Tibial nerve (tissue), 4 donors: Measurements from ENCODE around the gene AMELX. TPM values are rescaled to one million over a fixed set of nuclear protein-coding genes. Genes with fewer than 3 reads are reported as not detected.

Source experiments
- DNase-seq, 2 donors: peaks; one replicate each; pipeline ENCODE4 v3.0.0-alpha.2; 2019; ENCODE audit warnings: low spot score in 2 of 2
- H3K27ac ChIP-seq, 4 donors: fragments of 200-600 bp; sonication (generic) in 3 of 4; one replicate each; pipeline ENCODE4 v1.5.1; 2017 to 2019; ENCODE audit warnings: mild to moderate bottlenecking in 1 of 4
- H3K27me3 ChIP-seq, 2 donors: fragments of 200-600 bp; sonication (generic) in 1 of 2; one replicate each; pipeline versions ENCODE4 v1.5.1 to v1.6.0; 2017 to 2019
- H3K36me3 ChIP-seq, 3 donors: fragments of 200-600 bp; sonication (generic); one replicate each; pipeline ENCODE4 v1.5.1; 2018 to 2019
- H3K4me1 ChIP-seq, 4 donors: fragments of 200-600 bp; sonication (generic) in 3 of 4; one replicate each; pipeline ENCODE4 v1.5.1; 2017 to 2019
- H3K4me3 ChIP-seq, 4 donors: fragments of 200-600 bp; sonication (generic) in 3 of 4; one replicate each; pipeline ENCODE4 v1.5.1; 2017 to 2019; ENCODE audit warnings: mild to moderate bottlenecking in 1 of 4, moderate library complexity in 1 of 4
- H3K9me3 ChIP-seq, 4 donors: fragments of 200-600 bp; sonication (generic) in 3 of 4; one replicate each; pipeline ENCODE4 v1.5.1; 2017 to 2019
- EP300 ChIP-seq, 2 donors: sonication (generic); formaldehyde crosslinking; IDR thresholded peaks; one replicate each; pipeline ENCODE4 v1.6.1; 2017; ENCODE audit warnings: antibody characterized with exemption in 2 of 2, mild to moderate bottlenecking in 1 of 2
- POLR2A ChIP-seq, 2 donors: fragments of 450-650 bp; IDR thresholded peaks; one replicate each; pipeline ENCODE4 v1.6.1; 2017; ENCODE audit warnings: antibody characterized with exemption in 2 of 2, mild to moderate bottlenecking in 2 of 2, moderate library complexity in 2 of 2
- WGBS, 2 donors: methylation state at CpG; one replicate each; pipeline ENCODE4 v1.1.5; 2018; 5-methylcytosine and 5-hydroxymethylcytosine counted together
- total RNA-seq, 4 donors: library from RNA; depleted of rRNA; stranded (reverse); fragments of >200 nt; gene quantifications; one replicate each; pipeline ENCODE4 v1.1.0, GENCODE V29; 2016
- TF ChIP-seq, protein P1 (sequence below), 5 experiments: fragments of 200-600 bp in 3 of 5; fragments of 450-650 bp in 2 of 5; sonication (generic) in 3 of 5; IDR thresholded peaks; one replicate each; pipeline ENCODE4 v1.5.1; 2016 to 2019; ENCODE audit warnings: antibody characterized with exemption in 5 of 5, mild to moderate bottlenecking in 3 of 5, moderate library complexity in 2 of 5

The AMELX gene
- total RNA-seq, 4 donors from 2014 or later: not detected

DNA sequence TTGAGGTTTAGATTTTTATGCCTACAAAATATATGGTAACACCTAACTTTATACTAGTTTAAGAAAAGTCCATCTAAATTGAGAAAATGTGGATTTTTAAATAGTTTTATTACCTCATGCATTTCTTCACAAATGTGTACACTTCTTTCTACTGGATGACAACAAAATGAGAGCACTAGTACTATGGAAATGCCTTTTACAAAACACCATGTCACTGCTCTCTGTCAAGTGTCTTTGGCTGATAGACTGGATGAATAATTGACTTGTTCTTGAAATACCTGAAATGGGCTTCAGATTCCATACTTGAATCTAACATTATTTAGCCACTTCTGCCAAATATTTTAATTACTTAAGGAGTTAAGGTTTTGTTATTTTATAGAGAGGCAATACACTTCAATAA lies 49.5 kb downstream of the AMELX start:
- Histone ChIP-seq H3K9me3 (no peaks in the 10 kb centered on the region), H3K36me3 (no peaks in the 10 kb centered on the region), H3K27me3 (no peaks in the 10 kb centered on the region), H3K4me1 (peaks cover 0 to 3% (median 0%) of the 10 kb centered on the region in 4 donors), H3K27ac (no peak overlapping the region), H3K4me3 (no peak overlapping the region)
- TF ChIP-seq POLR2A (IDR thresholded peaks at IDR 0.05) (no peak), EP300 (IDR thresholded peaks at IDR 0.05) (no peak)
- TF ChIP-seq, protein P1, sequence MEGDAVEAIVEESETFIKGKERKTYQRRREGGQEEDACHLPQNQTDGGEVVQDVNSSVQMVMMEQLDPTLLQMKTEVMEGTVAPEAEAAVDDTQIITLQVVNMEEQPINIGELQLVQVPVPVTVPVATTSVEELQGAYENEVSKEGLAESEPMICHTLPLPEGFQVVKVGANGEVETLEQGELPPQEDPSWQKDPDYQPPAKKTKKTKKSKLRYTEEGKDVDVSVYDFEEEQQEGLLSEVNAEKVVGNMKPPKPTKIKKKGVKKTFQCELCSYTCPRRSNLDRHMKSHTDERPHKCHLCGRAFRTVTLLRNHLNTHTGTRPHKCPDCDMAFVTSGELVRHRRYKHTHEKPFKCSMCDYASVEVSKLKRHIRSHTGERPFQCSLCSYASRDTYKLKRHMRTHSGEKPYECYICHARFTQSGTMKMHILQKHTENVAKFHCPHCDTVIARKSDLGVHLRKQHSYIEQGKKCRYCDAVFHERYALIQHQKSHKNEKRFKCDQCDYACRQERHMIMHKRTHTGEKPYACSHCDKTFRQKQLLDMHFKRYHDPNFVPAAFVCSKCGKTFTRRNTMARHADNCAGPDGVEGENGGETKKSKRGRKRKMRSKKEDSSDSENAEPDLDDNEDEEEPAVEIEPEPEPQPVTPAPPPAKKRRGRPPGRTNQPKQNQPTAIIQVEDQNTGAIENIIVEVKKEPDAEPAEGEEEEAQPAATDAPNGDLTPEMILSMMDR (IDR thresholded peaks at IDR 0.05): no peak
- no peak for DNase-seq

DNA sequence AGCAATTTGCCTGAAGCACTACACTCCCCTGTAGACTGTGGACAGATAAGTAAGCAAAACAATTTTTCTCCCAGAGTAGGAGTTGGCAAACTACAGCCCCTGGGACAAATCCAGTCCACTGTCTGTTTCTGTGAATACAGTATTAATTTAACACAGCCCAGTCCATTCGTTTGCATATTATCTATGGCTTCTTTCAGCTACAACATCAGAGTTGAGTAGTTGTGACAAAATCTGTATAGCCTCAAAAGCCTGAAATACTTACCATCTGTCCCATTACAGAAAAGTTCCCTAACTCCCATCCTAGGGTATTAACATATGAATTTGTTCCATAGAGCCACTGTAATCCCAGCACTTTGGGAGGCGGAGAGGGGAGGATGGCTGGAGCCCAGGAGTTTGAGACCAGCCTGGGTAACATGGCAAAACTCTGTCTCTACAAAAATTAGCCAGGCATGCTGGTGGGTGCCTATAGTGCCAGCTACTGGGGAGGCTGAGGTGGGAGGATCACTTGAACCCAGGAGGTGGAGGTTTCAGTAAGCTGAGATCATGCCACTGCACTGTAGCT lies 53.0 kb downstream of the AMELX start:
- H3K27me3 ChIP-seq: no peaks in the 10 kb centered on the region
- H3K4me1 ChIP-seq: peaks cover 0 to 3% (median 0%) of the 10 kb centered on the region in 4 donors
- H3K4me3 ChIP-seq: no peak overlapping the region
- H3K9me3 ChIP-seq: no peaks in the 10 kb centered on the region
- 56 to 57% methylated on average over 2 of the region's 2 CpGs for WGBS, 2 donors
- DNase-seq: no peak
- no peaks in the 10 kb centered on the region for H3K36me3 ChIP-seq
- no peak overlapping the region for H3K27ac ChIP-seq
- TF ChIP-seq, protein P1 (IDR thresholded peaks at IDR 0.05): no peak
- TF ChIP-seq EP300 (IDR thresholded peaks at IDR 0.05) (no peak), POLR2A (IDR thresholded peaks at IDR 0.05) (no peak)

DNA sequence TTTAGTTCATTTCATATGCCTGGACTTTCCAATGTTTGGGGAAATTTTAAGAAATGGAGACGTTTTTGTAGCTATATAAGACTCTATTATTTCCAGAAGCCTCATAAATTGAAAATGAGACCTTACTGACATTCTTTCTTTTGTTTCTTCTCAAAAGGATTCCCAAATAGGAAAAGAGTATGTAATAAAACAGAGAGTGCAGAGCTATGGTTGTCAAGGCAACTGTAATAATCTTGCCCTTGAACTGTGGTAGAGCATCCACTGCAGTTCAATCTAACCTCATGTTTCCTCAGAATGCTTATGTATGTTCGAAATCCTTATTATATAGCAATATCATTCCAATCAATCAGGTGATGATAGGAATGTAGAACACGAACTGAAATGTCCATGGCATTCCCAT lies 54.1 kb downstream of the AMELX start:
- no peaks in the 10 kb centered on the region for H3K9me3 ChIP-seq
- 44 to 56% methylated on average over 3 of the region's 3 CpGs for WGBS, 2 donors
- H3K4me1 ChIP-seq: no peaks in the 10 kb centered on the region
- H3K27me3 ChIP-seq: no peaks in the 10 kb centered on the region
- no peak overlapping the region for H3K4me3 ChIP-seq
- no peak overlapping the region for H3K27ac ChIP-seq
- no peak for DNase-seq
- no peaks in the 10 kb centered on the region for H3K36me3 ChIP-seq
- no peak for TF ChIP-seq POLR2A (IDR thresholded peaks at IDR 0.05)
- TF ChIP-seq EP300 (IDR thresholded peaks at IDR 0.05): no peak
- TF ChIP-seq, protein P1 (IDR thresholded peaks at IDR 0.05): no peak

DNA sequence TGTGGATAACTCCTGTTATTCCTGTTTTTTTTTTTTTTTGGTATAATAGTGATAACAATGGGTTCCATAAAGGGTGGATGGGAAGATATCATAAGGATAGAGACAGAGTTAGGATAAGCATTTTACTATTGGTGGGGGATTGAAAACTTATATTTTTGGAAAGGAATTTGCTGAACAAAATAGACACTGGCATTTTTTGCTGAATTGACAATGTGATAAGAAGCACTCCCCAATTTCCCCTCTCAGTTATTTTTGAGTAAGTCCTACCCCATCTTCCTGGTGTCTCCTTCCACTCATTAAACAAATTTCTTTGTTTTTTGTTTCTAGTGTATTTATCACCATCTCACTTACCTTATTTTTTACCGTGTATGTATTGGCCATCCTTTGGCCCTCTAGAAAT lies 55.8 kb downstream of the AMELX start:
- TF ChIP-seq POLR2A (IDR thresholded peaks at IDR 0.05) (no peak), EP300 (IDR thresholded peaks at IDR 0.05) (no peak)
- TF ChIP-seq, protein P1 (IDR thresholded peaks at IDR 0.05): no peak
- no peak for DNase-seq
- H3K27ac ChIP-seq: no peak overlapping the region
- no peaks in the 10 kb centered on the region for H3K27me3 ChIP-seq
- H3K4me1 ChIP-seq: no peaks in the 10 kb centered on the region
- H3K9me3 ChIP-seq: no peaks in the 10 kb centered on the region
- 82 to 100% methylated on average over 1 of the region's 1 CpG for WGBS, 2 donors
- H3K36me3 ChIP-seq: no peaks in the 10 kb centered on the region
- H3K4me3 ChIP-seq: no peak overlapping the region

DNA sequence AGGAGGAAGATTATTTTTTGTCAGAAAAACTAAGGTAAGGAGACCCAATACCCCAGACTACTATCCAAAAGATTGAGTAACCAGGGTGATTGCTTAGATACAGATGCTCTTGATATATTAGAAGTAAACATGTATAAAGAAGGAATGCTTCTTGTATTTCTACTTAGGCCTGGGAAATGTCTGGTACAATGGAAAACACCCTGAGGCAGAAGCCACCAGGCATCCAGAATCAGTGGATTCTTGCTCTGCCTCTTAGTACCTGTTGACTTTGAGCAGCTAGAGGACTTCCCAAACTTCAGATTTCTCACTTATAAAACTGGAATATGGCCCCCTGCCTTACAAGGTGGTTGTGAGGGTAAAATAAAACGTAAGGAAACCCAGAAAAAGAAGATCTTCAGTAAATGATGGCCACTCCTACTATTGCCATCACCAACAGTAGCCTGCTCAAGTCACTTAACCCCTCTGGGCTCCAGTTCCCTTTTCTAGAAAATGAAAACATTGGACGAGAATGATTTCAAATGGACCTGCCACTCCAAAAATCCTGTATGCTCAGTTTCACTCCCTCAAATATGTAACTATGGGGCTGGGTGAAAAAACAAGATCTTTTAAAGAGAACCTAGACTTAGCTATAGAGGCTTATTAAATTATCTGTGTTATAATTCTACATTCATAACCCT lies 56.6 kb downstream of the AMELX start:
- H3K4me3 ChIP-seq: peak overlapping the region in 1 of 4 donors; percentile 12
- no peaks in the 10 kb centered on the region for H3K27me3 ChIP-seq
- no peaks in the 10 kb centered on the region for H3K4me1 ChIP-seq
- TF ChIP-seq, protein P1 (IDR thresholded peaks at IDR 0.05): no peak
- no peak for TF ChIP-seq POLR2A (IDR thresholded peaks at IDR 0.05)
- no peak for TF ChIP-seq EP300 (IDR thresholded peaks at IDR 0.05)
- no peaks in the 10 kb centered on the region for H3K9me3 ChIP-seq
- no peaks in the 10 kb centered on the region for H3K36me3 ChIP-seq
- DNase-seq: no peak
- H3K27ac ChIP-seq: peak overlapping the region in 1 of 4 donors; percentile 44
- WGBS, 2 donors: 54 to 56% methylated on average over 2 of the region's 2 CpGs
